ENCODE measurements around the gene CDK11B. TPM values are rescaled to one million over a fixed set of nuclear protein-coding genes. Genes with fewer than 3 reads are reported as not detected.
A peak's percentile ranks its signal among the peaks of the same experiment; 100 is the strongest.
"Not testable (repeated sequence)": the region's sequence is repeated elsewhere in the genome, so short reads cannot be mapped to it uniquely, and the experiment has no call there.

The CDK11B gene
- total RNA-seq, 4 donors from 2014 or later: 12.6 to 31.8 (median 24.7) TPM

DNA sequence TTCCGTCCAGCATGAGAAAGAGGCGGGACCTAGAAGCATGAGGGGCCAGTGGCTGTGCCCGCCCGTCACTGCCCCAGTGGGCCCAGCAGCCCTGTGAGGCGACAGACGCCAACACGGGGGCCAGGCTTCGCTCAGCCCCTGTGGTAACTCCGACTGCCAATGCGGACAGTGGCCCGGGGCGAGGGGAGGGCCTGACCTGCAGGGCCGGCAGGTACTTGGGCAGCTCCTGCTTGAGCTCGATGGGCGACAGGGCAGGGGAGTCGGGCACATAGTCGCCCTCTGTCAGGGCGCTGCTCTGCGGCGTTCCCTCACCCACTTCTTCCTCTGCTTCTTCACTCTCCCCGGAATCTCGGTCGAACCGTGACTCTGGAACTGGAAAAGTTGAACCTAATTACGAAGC lies 18.7 kb downstream of the CDK11B start:
- not testable (repeated sequence) for H3K27me3 ChIP-seq; H3K4me3 ChIP-seq; H3K27ac ChIP-seq; H3K9me3 ChIP-seq; H3K4me1 ChIP-seq; DNase-seq (ENCODE audit: low spot score in 2 of 2)
- WGBS, 2 donors: 100% methylated on average over 1 of the region's 25 CpGs; no CpG with 5 or more reads in 1 of the 2 donors
- H3K36me3 ChIP-seq: peaks cover 0 to 54% (median 11%) of the 10 kb centered on the region in 3 donors

- H3K9me3 ChIP-seq; H3K4me1 ChIP-seq; H3K27me3 ChIP-seq; H3K4me3 ChIP-seq; H3K27ac ChIP-seq; DNase-seq (ENCODE audit: low spot score in 2 of 2): not testable (repeated sequence)
- H3K36me3 ChIP-seq: peaks cover 0 to 51% (median 11%) of the 10 kb centered on the region in 3 donors
- 85 to 92% methylated on average over 6 to 14 of the region's 16 CpGs for WGBS, 2 donors
Observed at GRCh38 chr1:1639368-1639767, 19.4 kb downstream of the CDK11B start.

GRCh38 chr1:1638528-1638927 lies 20.3 kb downstream of the CDK11B start:
- H3K4me1 ChIP-seq: not testable (repeated sequence)
- peak in 1 of 2 donors; percentile 13 for DNase-seq (ENCODE audit: low spot score in 2 of 2)
- 62 to 95% methylated on average over 3 to 8 of the region's 13 CpGs for WGBS, 2 donors

GRCh38 chr1:1637479-1637875 lies 21.3 kb downstream of the CDK11B start:
- H3K36me3 ChIP-seq: peaks cover 0 to 49% (median 11%) of the 10 kb centered on the region in 3 donors
- DNase-seq (ENCODE audit: low spot score in 2 of 2): peak in 1 of 2 donors; percentile 5
- H3K9me3 ChIP-seq, H3K4me1 ChIP-seq, H3K4me3 ChIP-seq, H3K27ac ChIP-seq, H3K27me3 ChIP-seq: not testable (repeated sequence)
- WGBS, 2 donors: 86 to 92% methylated on average over 4 to 14 of the region's 14 CpGs

More at GRCh38 chr1:1638528-1638927, 20.3 kb downstream of the CDK11B start:
- H3K4me3 ChIP-seq, H3K27ac ChIP-seq, H3K27me3 ChIP-seq, H3K9me3 ChIP-seq: not testable (repeated sequence)
- H3K36me3 ChIP-seq: peaks cover 0 to 51% (median 11%) of the 10 kb centered on the region in 3 donors

GRCh38 chr1:1636621-1637478 lies 22.0 kb downstream of the CDK11B start:
- H3K4me1 ChIP-seq, H3K9me3 ChIP-seq, H3K27ac ChIP-seq, H3K27me3 ChIP-seq, H3K4me3 ChIP-seq: not testable (repeated sequence)
- WGBS, 2 donors: 92 to 96% methylated on average over 21 to 27 of the region's 37 CpGs
- peaks cover 0 to 49% (median 11%) of the 10 kb centered on the region in 3 donors for H3K36me3 ChIP-seq
- DNase-seq (ENCODE audit: low spot score in 2 of 2): peak in 1 of 2 donors; percentile 11

DNA sequence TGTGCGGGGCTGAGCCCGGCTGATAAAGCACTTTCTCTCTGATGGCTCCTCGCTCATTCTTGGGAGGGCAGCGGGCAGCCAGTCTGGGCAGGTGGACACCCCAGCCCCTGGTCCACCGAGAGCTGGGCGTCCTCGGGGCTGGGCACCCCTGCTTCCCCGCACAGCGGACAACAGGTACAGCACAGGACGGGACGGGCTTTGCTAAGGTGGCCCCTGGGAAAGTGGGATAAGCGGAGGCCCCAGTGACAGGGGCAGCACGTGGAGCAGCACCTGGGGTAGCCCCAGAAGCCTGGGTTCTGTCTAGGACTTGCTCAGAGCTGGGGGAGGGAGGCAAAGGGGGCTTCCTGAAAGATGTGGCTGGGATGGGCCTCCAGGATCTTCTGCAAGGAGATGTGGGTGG lies 24.2 kb downstream of the CDK11B start:
- not testable (repeated sequence) for H3K4me3 ChIP-seq, H3K27ac ChIP-seq, H3K9me3 ChIP-seq
- DNase-seq (ENCODE audit: low spot score in 2 of 2): peak in 1 of 2 donors; percentile 8
- Histone ChIP-seq H3K27me3 (peaks cover 0 to 27% of the 10 kb centered on the region in 2 donors), H3K4me1 (peaks cover 0 to 23% (median 8%) of the 10 kb centered on the region in 4 donors), H3K36me3 (peaks cover 0 to 36% (median 11%) of the 10 kb centered on the region in 3 donors)
- 92% methylated on average over 6 of the region's 13 CpGs; no CpG with 5 or more reads in 1 of the 2 donors for WGBS, 2 donors

- Histone ChIP-seq H3K27me3 (peaks cover 0 to 27% of the 10 kb centered on the region in 2 donors), H3K36me3 (peaks cover 0 to 39% (median 11%) of the 10 kb centered on the region in 3 donors), H3K4me1 (peaks cover 0 to 23% (median 8%) of the 10 kb centered on the region in 4 donors)
- not testable (repeated sequence) for H3K9me3 ChIP-seq; H3K4me3 ChIP-seq; H3K27ac ChIP-seq; DNase-seq (ENCODE audit: low spot score in 2 of 2)
- whole genome bisulfite sequencing, 2 donors: no CpG with 5 or more reads among the region's 35 CpGs
Observed at GRCh38 chr1:1633409-1633808, 25.4 kb downstream of the CDK11B start.

- no peak for TF ChIP-seq POLR2A (IDR thresholded peaks at IDR 0.05)
- no peak for TF ChIP-seq EP300 (IDR thresholded peaks at IDR 0.05)
- TF ChIP-seq, protein P1, sequence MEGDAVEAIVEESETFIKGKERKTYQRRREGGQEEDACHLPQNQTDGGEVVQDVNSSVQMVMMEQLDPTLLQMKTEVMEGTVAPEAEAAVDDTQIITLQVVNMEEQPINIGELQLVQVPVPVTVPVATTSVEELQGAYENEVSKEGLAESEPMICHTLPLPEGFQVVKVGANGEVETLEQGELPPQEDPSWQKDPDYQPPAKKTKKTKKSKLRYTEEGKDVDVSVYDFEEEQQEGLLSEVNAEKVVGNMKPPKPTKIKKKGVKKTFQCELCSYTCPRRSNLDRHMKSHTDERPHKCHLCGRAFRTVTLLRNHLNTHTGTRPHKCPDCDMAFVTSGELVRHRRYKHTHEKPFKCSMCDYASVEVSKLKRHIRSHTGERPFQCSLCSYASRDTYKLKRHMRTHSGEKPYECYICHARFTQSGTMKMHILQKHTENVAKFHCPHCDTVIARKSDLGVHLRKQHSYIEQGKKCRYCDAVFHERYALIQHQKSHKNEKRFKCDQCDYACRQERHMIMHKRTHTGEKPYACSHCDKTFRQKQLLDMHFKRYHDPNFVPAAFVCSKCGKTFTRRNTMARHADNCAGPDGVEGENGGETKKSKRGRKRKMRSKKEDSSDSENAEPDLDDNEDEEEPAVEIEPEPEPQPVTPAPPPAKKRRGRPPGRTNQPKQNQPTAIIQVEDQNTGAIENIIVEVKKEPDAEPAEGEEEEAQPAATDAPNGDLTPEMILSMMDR (IDR thresholded peaks at IDR 0.05): no peak
- Histone ChIP-seq H3K27me3 (peaks cover 0 to 27% of the 10 kb centered on the region in 2 donors), H3K36me3 (peaks cover 0 to 39% (median 8%) of the 10 kb centered on the region in 3 donors), H3K9me3 (no peaks in the 10 kb centered on the region), H3K4me3 (peak within 1 kb of the TSS in 2 of 4 donors; percentile 35 to 38), H3K27ac (peak within 1 kb of the TSS in 2 of 4 donors; percentile 72 to 80), H3K4me1 (peaks cover 0 to 23% (median 8%) of the 10 kb centered on the region in 4 donors)
- no peak for DNase-seq (ENCODE audit: low spot score in 2 of 2)
- 2 to 3% methylated on average over 7 to 36 of the region's 48 CpGs for WGBS, 2 donors
Observed at GRCh38 chr1:1631782-1632420, 26.9 kb downstream of the CDK11B start, which contains the start of gene MMP23B. Gene MMP23B, plus strand, starts transcription at chr1:1632173. Its CDS starts 46 bp downstream, at chr1:1632219.

All from tibial nerve (tissue), 4 donors.